IPS DF 4.7 (cell line): ENCODE measurements around the gene CBX4.

Experiments used
- DNase-seq: peaks from one replicate; pipeline ENCODE4 v3.0.0-alpha.2; 2013; ENCODE audit warnings: low spot score; ENCODE audit errors: extremely low read depth

CBX4 gene

GRCh38 chr17:79839356-79840268 is at the start of gene CBX4:
Gene CBX4 (minus strand): TSS chr17:79839440. CDS start chr17:79839251, 189 bp downstream.
- no peak for DNase-seq

DNA sequence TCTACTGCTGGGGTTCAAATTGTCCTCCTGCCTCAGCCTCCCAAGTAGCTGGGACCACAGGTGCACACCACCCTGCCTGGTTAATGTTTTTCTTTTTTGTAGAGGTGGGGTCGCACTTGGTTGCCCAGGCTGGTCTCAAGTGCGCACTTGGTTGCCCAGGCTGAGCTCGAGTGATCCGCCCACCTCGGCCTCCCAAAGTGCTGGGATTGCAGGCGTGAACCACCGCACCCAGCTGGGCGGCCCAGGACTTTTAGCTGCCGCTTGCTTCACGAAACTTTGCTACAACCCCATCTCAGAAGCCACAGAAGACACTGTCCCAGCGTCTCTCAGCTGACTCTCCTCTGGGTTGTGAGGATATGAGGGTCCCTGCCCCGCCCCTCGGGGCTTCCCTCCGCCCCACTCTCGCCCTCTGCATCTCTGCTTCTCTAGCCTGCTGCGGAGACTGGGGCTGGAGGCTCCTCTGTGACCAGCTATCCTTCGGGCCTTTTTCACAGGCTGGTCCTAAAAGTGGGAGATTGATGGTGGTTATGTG is 48.8 kb upstream of the CBX4 start:
- DNase-seq = no peak

DNA sequence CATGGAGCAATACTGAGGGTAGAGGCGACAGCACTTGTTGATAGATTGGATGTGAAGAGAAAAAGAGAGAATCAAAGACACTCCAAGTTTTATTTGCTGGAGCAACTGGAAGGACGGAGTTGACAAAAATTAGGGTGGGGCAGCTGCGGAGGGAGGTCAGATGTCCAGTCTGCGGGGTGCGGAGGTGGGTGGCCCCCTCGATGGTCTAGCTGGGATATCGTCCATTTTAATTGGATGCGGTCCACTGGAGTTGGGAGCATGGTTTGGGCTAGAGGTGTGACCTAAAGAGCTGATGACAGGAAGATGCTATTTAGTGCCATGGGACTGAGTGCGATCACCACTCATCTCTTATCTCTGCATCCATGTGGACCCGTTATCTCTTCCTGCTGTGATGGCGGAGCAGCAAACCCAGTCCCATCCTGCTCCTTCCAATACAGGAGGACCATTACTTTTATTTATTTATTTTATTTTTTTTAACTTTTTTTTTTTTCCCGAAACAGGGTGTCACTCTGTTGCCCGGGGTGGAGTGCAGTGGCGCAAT is 48.3 kb upstream of the CBX4 start:
- DNase-seq = no peak

GRCh38 chr17:79883202-79883601 is 44.0 kb upstream of the CBX4 start:
- DNase-seq = no peak

DNA sequence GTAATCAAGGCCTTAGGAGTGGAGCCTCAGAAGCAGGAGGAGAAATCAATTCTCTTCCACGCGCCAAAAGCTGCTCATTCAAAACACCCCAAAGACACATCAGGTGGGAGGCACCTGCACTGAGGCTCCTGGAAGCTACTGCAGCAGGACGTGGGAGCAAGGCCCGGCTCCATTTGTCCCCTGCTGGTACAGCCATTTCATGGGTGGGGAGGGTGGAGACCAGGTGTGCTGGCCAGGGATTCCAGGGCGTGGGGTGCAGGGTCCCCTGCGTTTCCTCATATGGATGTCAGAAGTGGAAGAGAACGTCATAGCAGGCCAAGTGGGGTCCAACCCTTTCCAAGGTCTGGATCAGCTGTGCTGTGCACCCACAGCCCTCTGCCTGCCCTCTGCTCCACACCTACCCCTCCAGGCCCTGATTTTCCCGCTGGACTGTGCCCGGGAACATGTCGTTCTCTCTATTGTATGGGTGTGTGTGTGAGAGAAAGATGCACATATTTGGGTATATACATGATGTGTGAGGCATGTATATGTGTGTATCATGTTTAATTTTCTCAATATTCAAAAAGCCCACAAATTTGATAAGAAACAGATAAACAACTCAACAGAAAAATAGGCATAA is 39.2 kb upstream of the CBX4 start:
- DNase-seq = no peak

- DNase-seq = no peak
These were observed 37.8 kb upstream of the CBX4 start for GRCh38 chr17:79877041-79877440.

DNA sequence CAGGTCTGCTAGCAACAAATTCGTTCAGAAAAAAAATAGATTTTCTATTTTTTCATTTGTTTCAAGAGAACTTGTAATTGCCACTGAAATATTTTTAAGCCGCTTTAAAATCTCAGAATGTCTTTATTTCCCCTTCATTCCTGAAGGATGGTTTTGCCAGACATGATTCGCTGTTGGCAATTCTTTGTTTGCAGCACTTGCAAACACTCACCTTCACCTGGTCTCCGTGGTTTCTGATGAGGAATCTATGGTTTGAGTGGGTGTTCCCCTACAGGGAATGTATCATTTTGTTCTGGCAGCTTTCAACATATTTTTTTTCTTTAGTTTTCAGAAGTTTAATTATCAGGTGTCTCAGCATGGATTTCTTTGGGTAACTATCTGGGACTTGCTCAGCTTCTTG is 36.3 kb upstream of the CBX4 start:
- no peak for DNase-seq

DNA sequence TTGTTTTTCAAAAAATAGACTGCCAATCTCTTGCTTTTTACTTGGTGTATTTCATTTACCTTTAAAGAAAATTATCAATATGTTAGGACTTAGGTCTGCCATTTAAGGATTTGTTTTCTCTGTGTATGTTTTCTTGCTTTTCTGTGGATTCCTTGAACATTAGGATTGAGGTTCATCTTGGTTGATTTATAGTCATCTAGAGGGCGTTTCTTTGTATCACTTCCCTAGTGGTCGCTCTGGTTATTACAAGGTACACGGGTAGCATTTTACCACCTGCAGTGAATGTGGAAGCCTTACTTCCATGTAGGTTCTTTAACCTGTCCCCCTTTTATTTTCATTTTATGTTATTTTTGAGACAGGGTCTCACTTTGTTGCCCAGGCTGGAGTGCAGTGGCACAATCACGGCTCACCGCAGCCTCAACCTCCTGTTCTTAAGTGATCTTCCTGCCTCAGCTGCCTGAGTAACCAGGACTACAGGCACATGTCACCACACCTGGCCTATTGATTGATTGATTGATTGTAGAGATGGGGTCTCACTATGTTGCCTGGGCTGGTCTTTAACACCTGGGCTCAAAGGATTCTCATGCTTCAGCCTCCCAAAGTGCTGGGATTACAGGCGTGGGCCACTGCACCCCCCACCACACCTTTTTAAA is 35.2 kb upstream of the CBX4 start:
- peak; percentile 44 for DNase-seq

DNA sequence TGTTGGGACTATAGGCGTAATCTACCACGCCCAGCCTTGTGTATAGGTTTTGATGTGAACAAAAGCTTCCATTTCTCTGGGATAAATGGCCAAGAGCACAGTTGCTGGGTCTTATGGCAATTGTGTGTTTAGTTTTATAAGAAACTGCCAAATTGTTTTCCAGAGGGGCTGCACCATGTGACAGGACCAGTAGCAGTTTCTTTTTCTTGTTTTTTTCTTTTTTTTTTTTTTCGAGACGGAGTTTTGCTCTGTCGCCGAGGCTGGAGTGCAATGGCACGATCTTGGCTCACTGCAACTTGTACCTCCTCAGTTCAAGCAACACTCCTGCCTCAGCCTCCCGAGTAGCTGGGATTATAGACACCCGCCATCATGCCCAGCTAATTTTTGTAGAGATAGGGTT is 34.3 kb upstream of the CBX4 start:
- DNase-seq = no peak

- DNase-seq = no peak
These were observed 33.5 kb upstream of the CBX4 start for GRCh38 chr17:79872762-79873161.

DNA sequence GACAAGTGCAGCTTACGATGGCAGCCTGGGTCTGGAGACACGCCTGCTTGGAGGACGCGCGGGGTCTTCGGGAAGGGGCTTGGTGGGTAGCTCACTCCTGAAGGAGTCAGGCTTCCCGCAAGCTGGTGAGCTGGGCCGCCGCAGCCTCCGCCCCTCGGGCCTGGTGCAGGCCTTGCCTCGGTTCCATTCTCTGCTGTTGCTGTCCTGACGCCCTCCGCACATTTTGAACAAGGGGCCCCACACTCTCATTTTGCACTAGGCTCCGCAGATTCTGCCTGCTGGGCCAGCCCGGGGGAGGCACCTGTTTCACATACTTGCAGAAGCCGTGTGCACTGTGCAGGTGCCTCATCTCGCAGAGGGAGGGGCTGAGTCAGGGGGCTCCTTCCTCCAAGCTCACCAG is 31.9 kb upstream of the CBX4 start:
- no peak for DNase-seq

DNA sequence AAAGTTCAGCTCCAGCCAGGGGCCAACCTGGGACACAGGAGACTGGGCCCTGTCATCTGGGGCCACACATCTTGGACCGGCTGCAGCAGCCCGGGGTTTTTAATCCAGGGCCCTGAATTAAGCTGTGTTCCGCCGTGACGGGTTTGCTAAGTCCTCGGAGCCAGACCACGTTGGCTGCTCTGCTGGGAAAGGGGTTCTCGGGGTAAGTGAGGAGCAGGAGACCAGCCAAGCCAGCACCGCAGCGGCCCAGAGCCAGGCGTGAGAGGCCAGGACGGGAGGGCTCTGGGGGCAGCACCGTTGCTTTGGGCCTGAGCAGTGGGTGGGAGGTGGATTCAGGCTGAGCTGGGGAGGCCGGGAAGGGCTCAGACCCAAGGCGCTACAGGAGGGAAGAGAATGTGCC is 31.3 kb upstream of the CBX4 start:
- no peak for DNase-seq

- DNase-seq = no peak
These were observed 27.7 kb upstream of the CBX4 start for GRCh38 chr17:79866791-79867518.

- DNase-seq = no peak
These were observed 26.3 kb upstream of the CBX4 start for GRCh38 chr17:79865351-79866210.

DNA sequence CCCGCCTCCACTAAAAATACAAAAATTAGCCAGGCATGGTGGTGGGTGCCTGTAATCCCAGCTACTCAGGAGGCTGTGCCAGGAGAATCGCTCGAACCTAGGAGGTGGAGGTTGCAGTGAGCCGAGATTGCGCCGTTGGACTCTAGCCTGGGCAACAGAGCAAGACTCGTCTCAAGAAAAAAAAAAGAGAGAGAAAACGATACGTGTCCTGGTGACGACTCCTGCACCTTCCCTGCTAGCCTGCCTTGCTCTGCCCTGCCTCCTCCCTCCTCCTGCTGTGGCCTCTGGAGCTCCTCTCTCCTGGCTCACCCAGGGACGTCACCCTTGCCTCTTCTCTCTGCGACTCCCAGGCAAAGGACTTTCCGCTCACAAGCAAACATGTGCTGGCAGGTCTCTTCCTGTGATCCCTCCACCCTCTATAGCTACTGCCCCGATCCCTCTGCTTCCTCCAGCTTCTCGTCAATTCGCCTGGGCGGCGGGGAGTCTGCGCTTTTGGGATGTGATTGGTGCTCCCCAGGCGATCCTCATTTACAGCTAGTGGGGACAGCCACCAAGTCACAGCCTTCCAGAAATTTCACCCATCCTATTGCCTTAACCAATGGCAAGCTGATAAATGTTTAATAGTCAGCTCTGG is 25.5 kb upstream of the CBX4 start:
- no peak for DNase-seq

- no peak for DNase-seq
These were observed 24.9 kb upstream of the CBX4 start for GRCh38 chr17:79864147-79864546.

DNA sequence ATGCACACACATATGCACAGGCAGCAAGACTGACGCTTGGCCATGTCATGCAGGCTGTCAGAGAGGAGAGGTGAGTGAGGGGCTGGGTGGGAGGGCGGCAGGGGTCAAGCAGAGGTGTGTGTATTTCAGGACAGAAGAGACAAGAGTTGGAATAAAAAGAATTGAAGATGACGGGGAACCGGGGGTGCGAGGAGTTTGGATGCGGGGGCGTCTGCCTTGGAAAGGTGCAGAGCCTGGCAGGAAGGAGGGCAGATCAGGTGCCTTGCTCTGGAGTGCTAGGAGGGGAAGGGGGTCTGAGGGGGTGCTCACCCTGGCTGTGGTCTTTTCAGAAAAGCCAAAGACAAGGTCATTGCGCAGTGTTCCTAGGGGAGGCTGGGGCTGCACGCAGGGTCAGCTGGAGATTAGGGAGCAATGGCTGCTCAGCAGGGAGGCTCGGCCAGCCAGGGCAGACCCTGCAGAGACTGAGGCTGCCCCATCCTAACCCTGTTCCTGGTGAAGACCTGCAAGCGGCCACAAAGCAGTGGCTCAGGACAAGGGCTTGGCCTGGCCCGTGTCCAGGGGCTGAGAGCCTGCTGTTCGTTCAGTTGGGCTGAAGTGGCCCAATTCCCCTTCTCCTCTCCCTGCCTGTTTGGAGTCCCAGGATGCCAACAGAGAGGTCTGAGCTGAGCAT is 23.7 kb upstream of the CBX4 start:
- DNase-seq = no peak

DNA sequence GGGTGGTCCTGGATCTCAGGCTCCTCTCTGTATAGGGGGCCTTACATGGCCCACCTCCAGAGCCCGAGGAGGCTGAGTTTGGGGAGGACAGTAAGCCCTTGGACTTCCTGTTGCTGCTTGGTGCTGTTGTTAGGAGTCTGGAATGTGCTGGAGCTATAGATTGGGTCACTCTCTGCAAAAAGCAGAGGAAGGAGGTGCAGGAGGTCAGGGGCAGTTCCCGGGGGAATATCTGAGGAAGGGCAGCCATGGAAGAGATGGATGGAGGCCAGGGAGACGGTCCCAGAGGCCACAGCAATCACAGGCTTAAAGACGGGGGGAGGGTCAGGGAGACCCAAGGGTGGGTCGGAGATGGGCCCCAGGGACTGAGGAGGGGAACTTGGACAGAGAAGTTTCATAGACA is 23.0 kb upstream of the CBX4 start:
- no peak for DNase-seq
